Gastroesophageal sphincter (tissue), 3 donors: ENCODE measurements around the gene MET.

ENCODE experiments used
- CTCF ChIP-seq, 4 experiments: fragments of 200-600 bp in 2 of 4; fragments of 450-650 bp in 2 of 4; sonication (generic) in 1 of 4; IDR thresholded peaks; one replicate each; pipeline ENCODE4 v1.5.1; 2017 to 2019; ENCODE audit warnings: antibody characterized with exemption in 4 of 4, mild to moderate bottlenecking in 2 of 4, moderate library complexity in 2 of 4
- POLR2A ChIP-seq, 2 donors: fragments of 450-650 bp; IDR thresholded peaks; one replicate each; pipeline ENCODE4 v1.6.1; 2017; ENCODE audit warnings: antibody characterized with exemption in 2 of 2, mild to moderate bottlenecking in 2 of 2, moderate library complexity in 1 of 2
- POLR2AphosphoS5 ChIP-seq: sonication (generic); formaldehyde crosslinking; IDR thresholded peaks from one replicate; pipeline ENCODE4 v1.6.1; 2017; ENCODE audit warnings: antibody characterized with exemption

GRCh38 chr7:116641551-116642153, 30.3 kb upstream of the MET start:
- TF ChIP-seq CTCF (IDR thresholded peaks at IDR 0.05) (no peak), POLR2AphosphoS5 (no peak), POLR2A (IDR thresholded peaks at IDR 0.05) (no peak)
